Liver (tissue), 9 donors: ENCODE measurements around the gene SLC27A6. TPM values are rescaled to one million over a fixed set of nuclear protein-coding genes. Genes with fewer than 3 reads are reported as not detected.

ENCODE experiments used
- DNase-seq: peaks from one replicate; pipeline ENCODE4 v3.0.0-alpha.2; 2017; ENCODE audit warnings: low spot score
- H3K27ac ChIP-seq, 2 donors: one replicate each; pipeline ENCODE4 v1.7.0; 2013; ENCODE audit warnings: inconsistent platforms in 2 of 2, low read length in 2 of 2, control low read depth in 1 of 2, low read depth in 1 of 2, mild to moderate bottlenecking in 1 of 2
- H3K27me3 ChIP-seq, 4 donors: one replicate each; pipeline versions ENCODE4 v1.6.1 to v1.7.0; 2013; ENCODE audit warnings: low read length in 3 of 4, inconsistent platforms in 1 of 4, mild to moderate bottlenecking in 1 of 4, moderate library complexity in 1 of 4; ENCODE audit not compliant: control insufficient read depth in 4 of 4, insufficient read depth in 4 of 4
- H3K36me3 ChIP-seq, 4 donors: one replicate each; pipeline versions ENCODE4 v1.6.1 to v1.7.0; 2013; ENCODE audit warnings: low read length in 3 of 4, mild to moderate bottlenecking in 3 of 4, low read depth in 1 of 4, moderate library complexity in 1 of 4; ENCODE audit not compliant: control insufficient read depth in 4 of 4, insufficient read depth in 3 of 4
- H3K4me1 ChIP-seq, 4 donors: one replicate each; pipeline versions ENCODE4 v1.6.1 to v1.7.0; 2013; ENCODE audit warnings: low read length in 3 of 4, mild to moderate bottlenecking in 3 of 4, moderate library complexity in 1 of 4; ENCODE audit not compliant: control insufficient read depth in 4 of 4, insufficient read depth in 4 of 4
- H3K4me3 ChIP-seq, 3 donors: one replicate each; pipeline versions ENCODE4 v1.6.1 to v1.7.0; 2013; ENCODE audit warnings: low read length in 3 of 3, control low read depth in 1 of 3, low read depth in 1 of 3, mild to moderate bottlenecking in 1 of 3
- H3K9ac ChIP-seq, 2 donors: one replicate each; pipeline ENCODE4 v1.7.0; 2013; ENCODE audit warnings: low read length in 2 of 2, mild to moderate bottlenecking in 2 of 2, moderate library complexity in 2 of 2, control low read depth in 1 of 2, low read depth in 1 of 2
- H3K9me3 ChIP-seq, 4 donors: one replicate each; pipeline versions ENCODE4 v1.6.1 to v1.7.0; 2013; ENCODE audit warnings: low read length in 3 of 4; ENCODE audit not compliant: control insufficient read depth in 4 of 4
- EGR1 ChIP-seq, 2 donors: IDR thresholded peaks; 2 replicates each; pipeline ENCODE4 v1.6.1; 2016 to 2018; ENCODE audit warnings: antibody characterized with exemption in 2 of 2, low read depth in 2 of 2
- FOXA1 ChIP-seq: IDR thresholded peaks from 2 replicates; pipeline ENCODE4 v1.6.1; 2016; ENCODE audit warnings: antibody characterized with exemption
- FOXA2 ChIP-seq: IDR thresholded peaks from 2 replicates; pipeline ENCODE4 v1.6.1; 2016; ENCODE audit warnings: antibody characterized with exemption
- HNF4G ChIP-seq: IDR thresholded peaks from 2 replicates; pipeline ENCODE4 v1.6.1; 2016; ENCODE audit warnings: antibody characterized with exemption
- JUND ChIP-seq, 2 donors: IDR thresholded peaks; 2 replicates each; pipeline ENCODE4 v1.6.1; 2016; ENCODE audit warnings: antibody characterized with exemption in 2 of 2
- MAX ChIP-seq: IDR thresholded peaks from 2 replicates; pipeline ENCODE4 v1.6.1; 2016; ENCODE audit warnings: antibody characterized with exemption
- RAD21 ChIP-seq, 2 donors: IDR thresholded peaks; 2 replicates each; pipeline ENCODE4 v1.6.1; 2016; ENCODE audit warnings: antibody characterized with exemption in 2 of 2, mild to moderate bottlenecking in 2 of 2
- REST ChIP-seq: IDR thresholded peaks from 2 replicates; pipeline ENCODE4 v1.6.1; 2016; ENCODE audit warnings: antibody characterized with exemption, mild to moderate bottlenecking
- SP1 ChIP-seq: IDR thresholded peaks from 2 replicates; pipeline ENCODE4 v1.6.1; 2018; ENCODE audit warnings: antibody characterized with exemption, mild to moderate bottlenecking
- ZBTB33 ChIP-seq: IDR thresholded peaks from 2 replicates; pipeline ENCODE4 v1.6.1; 2016; ENCODE audit warnings: antibody characterized with exemption
- WGBS: extraction: QIAGEN DNeasy Blood & Tissue Kit; methylation state at CpG from one replicate; pipeline ENCODE4 v1.1.7; 2013; 5-methylcytosine and 5-hydroxymethylcytosine counted together
- polyA plus RNA-seq, 2 donors: library from polyadenylated mRNA; stranded (reverse) in 1 of 2; unstranded in 1 of 2; fragments of 200-250 nt in 1 of 2; fragments of >200 nt in 1 of 2; fragmentation: Nextera tagmentation in 1 of 2; extraction: Ambion mirVana in 1 of 2; gene quantifications; one replicate each; pipeline versions ENCODE4 v1.2.1 to v1.2.3, GENCODE V29; 2013 to 2015
- total RNA-seq, 2 donors: library from RNA; depleted of rRNA; stranded (reverse); fragments of >200 nt; gene quantifications; one replicate each; pipeline ENCODE4 v1.2.3, GENCODE V29; 2014
- donor health status: healthy.
- donor health status: healthy.
- donor health status: healthy.
- donor health status: healthy.
- donor health status: healthy.

SLC27A6 gene
- total and polyA plus RNA-seq, 4 donors, result 0.05 TPM; not detected in 3

- no peak for TF ChIP-seq MAX
- no peak for TF ChIP-seq SP1
- Histone ChIP-seq H3K9me3 (no peaks in the 10 kb centered on the region), H3K27me3 (peaks cover 0 to 2% (median 0%) of the 10 kb centered on the region in 4 donors), H3K36me3 (no peaks in the 10 kb centered on the region), H3K4me1 (no peaks in the 10 kb centered on the region), H3K4me3 (no peak overlapping the region), H3K9ac (no peak overlapping the region), H3K27ac (no peak overlapping the region)
- DNase-seq, result no peak
- WGBS, result 47% methylated on average over 1 of the region's 1 CpG
Observed at GRCh38 chr5:128974567-128974966, 9.3 kb downstream of the SLC27A6 start.

GRCh38 chr5:128979761-128980160 is 14.5 kb downstream of the SLC27A6 start:
- WGBS, result 48% methylated on average over 1 of the region's 1 CpG

More at GRCh38 chr5:128979761-128980160, 14.5 kb downstream of the SLC27A6 start:
- no peak overlapping the region for H3K4me3 ChIP-seq
- H3K27ac ChIP-seq, result no peak overlapping the region
- no peak overlapping the region for H3K9ac ChIP-seq
- DNase-seq, result no peak
- no peaks in the 10 kb centered on the region for H3K9me3 ChIP-seq
- no peak for TF ChIP-seq SP1
- TF ChIP-seq REST, result no peak
- TF ChIP-seq FOXA1, result no peak
- TF ChIP-seq JUND (IDR thresholded peaks at IDR 0.05), result no peak
- TF ChIP-seq HNF4G, result no peak
- no peak for TF ChIP-seq EGR1 (IDR thresholded peaks at IDR 0.05; ENCODE audit: low read depth in 2 of 2)
- TF ChIP-seq FOXA2, result no peak
- no peak for TF ChIP-seq ZBTB33
- TF ChIP-seq RAD21 (IDR thresholded peaks at IDR 0.05), result no peak
- peaks cover 0 to 2% (median 0%) of the 10 kb centered on the region in 4 donors for H3K27me3 ChIP-seq
- no peaks in the 10 kb centered on the region for H3K36me3 ChIP-seq
- H3K4me1 ChIP-seq, result no peaks in the 10 kb centered on the region
